Amniotic epithelial cell (primary cell): ENCODE measurements around the gene IL3RA.
"Not testable (repeated sequence)": the region's sequence is repeated elsewhere in the genome, so short reads cannot be mapped to it uniquely, and the experiment has no call there.

Experiments
- DNase-seq: peaks from one replicate; pipeline ENCODE4 v3.0.0-alpha.2; 2010; ENCODE audit warnings: low read depth

The IL3RA gene

GRCh38 chrX:1336331-1336943 is at the start of gene IL3RA:
Gene IL3RA, plus strand, starts transcription at chrX:1336785. Its CDS starts 4,981 bp downstream, at chrX:1341766.
- DNase-seq, result no peak

GRCh38 chrX:1289535-1289934 is 47.0 kb upstream of the IL3RA start:
- DNase-seq, result no peak

GRCh38 chrX:1291110-1291740 is 45.4 kb upstream of the IL3RA start:
- no peak for DNase-seq

- no peak for DNase-seq
These were observed 43.9 kb upstream of the IL3RA start for GRCh38 chrX:1292575-1293290.

- DNase-seq, result no peak
These were observed 42.1 kb upstream of the IL3RA start for GRCh38 chrX:1294301-1295067.

GRCh38 chrX:1295550-1295949 is 41.0 kb upstream of the IL3RA start:
- DNase-seq, result no peak

- DNase-seq, result not testable (repeated sequence)
These were observed 39.0 kb upstream of the IL3RA start for GRCh38 chrX:1297591-1297990.

GRCh38 chrX:1300449-1300848 is 36.1 kb upstream of the IL3RA start:
- DNase-seq, result no peak

- DNase-seq, result no peak
These were observed 31.2 kb upstream of the IL3RA start for GRCh38 chrX:1305411-1305810.

GRCh38 chrX:1306909-1307625 is 29.5 kb upstream of the IL3RA start:
- no peak for DNase-seq

- DNase-seq, result no peak
These were observed 28.8 kb upstream of the IL3RA start for GRCh38 chrX:1307626-1308340.

- no peak for DNase-seq
These were observed 28.1 kb upstream of the IL3RA start for GRCh38 chrX:1308476-1308875.

GRCh38 chrX:1308917-1309316 is 27.7 kb upstream of the IL3RA start:
- not testable (repeated sequence) for DNase-seq

- no peak for DNase-seq
These were observed 22.8 kb upstream of the IL3RA start for GRCh38 chrX:1313788-1314187.

GRCh38 chrX:1316527-1316926 is 20.1 kb upstream of the IL3RA start:
- no peak for DNase-seq

GRCh38 chrX:1321674-1322073 is 14.9 kb upstream of the IL3RA start:
- DNase-seq, result no peak

GRCh38 chrX:1322393-1322792 is 14.2 kb upstream of the IL3RA start:
- no peak for DNase-seq

- no peak for DNase-seq
These were observed 13.3 kb upstream of the IL3RA start for GRCh38 chrX:1323315-1323714.

GRCh38 chrX:1325515-1326116 is 11.0 kb upstream of the IL3RA start:
- no peak for DNase-seq

GRCh38 chrX:1327651-1328304 is 8.8 kb upstream of the IL3RA start:
- no peak for DNase-seq
